Measurements from ENCODE around the gene SLC6A13. TPM values are rescaled to one million over a fixed set of nuclear protein-coding genes. Genes with fewer than 3 reads are reported as not detected.
"Not testable (repeated sequence)": the region's sequence is repeated elsewhere in the genome, so short reads cannot be mapped to it uniquely, and the experiment has no call there.

The SLC6A13 gene
- total RNA-seq = not detected

GRCh38 chr12:262817-263216 lies at the start of gene SLC6A13:
Gene SLC6A13 (minus strand): TSS chr12:262836. CDS start chr12:260052, 2,784 bp downstream.
- Histone ChIP-seq H3K4me1 (peaks cover 0 to 10% (median 5%) of the 10 kb centered on the region in 4 donors), H3K27me3 (peaks cover 0 to 78% (median 5%) of the 10 kb centered on the region in 4 donors), H3K27ac (replicated peaks in 1 of 4) (no peak within 1 kb of the TSS), H3K4me3 (no peak within 1 kb of the TSS), H3K9me3 (no peaks in the 10 kb centered on the region), H3K36me3 (no peaks in the 10 kb centered on the region)
- DNase-seq (ENCODE audit: extremely low spot score) = peak; percentile 66
- intact Hi-C loops (cut with DNase I) = no loop called here
- WGBS = 18% methylated on average over 7 of the region's 7 CpGs
- TF ChIP-seq POLR2A (IDR thresholded peaks at IDR 0.05; ENCODE audit: low read depth) (no peak), EP300 (IDR thresholded peaks at IDR 0.05) (no peak), CTCF (IDR thresholded peaks at IDR 0.05) (no peak), POLR2AphosphoS5 (IDR thresholded peaks at IDR 0.05) (no peak)

- no peak for TF ChIP-seq CTCF (IDR thresholded peaks at IDR 0.05)
- no peak for TF ChIP-seq EP300 (IDR thresholded peaks at IDR 0.05)
- no peak for TF ChIP-seq POLR2AphosphoS5 (IDR thresholded peaks at IDR 0.05)
- Histone ChIP-seq H3K9me3 (no peaks in the 10 kb centered on the region), H3K27me3 (no peaks in the 10 kb centered on the region), H3K27ac (replicated peaks in 1 of 4) (no peak overlapping the region), H3K4me1 (no peaks in the 10 kb centered on the region), H3K4me3 (no peak overlapping the region), H3K36me3 (peaks cover 71 to 100% (median 88%) of the 10 kb centered on the region in 4 donors)
- no peak for DNase-seq (ENCODE audit: extremely low spot score)
- intact Hi-C loops (cut with DNase I) = no loop called here
- 86% methylated on average over 2 of the region's 2 CpGs for WGBS
Measured at GRCh38 chr12:308511-308910, 45.9 kb upstream of the SLC6A13 start.

- no peaks in the 10 kb centered on the region for H3K4me1 ChIP-seq
- TF ChIP-seq EP300 (IDR thresholded peaks at IDR 0.05) (no peak), POLR2AphosphoS5 (IDR thresholded peaks at IDR 0.05) (no peak), CTCF (IDR thresholded peaks at IDR 0.05) (no peak), POLR2A (IDR thresholded peaks at IDR 0.05; ENCODE audit: low read depth) (no peak)
- no peak for DNase-seq (ENCODE audit: extremely low spot score)
- H3K36me3 ChIP-seq = peaks cover 67 to 100% (median 86%) of the 10 kb centered on the region in 4 donors
- H3K27ac ChIP-seq (replicated peaks in 1 of 4) = no peak overlapping the region
- H3K4me3 ChIP-seq = no peak overlapping the region
- WGBS = 95% methylated on average over 10 of the region's 10 CpGs
- intact Hi-C loops (cut with DNase I) = no loop called here
- no peaks in the 10 kb centered on the region for H3K27me3 ChIP-seq
- no peaks in the 10 kb centered on the region for H3K9me3 ChIP-seq
Measured at GRCh38 chr12:307406-307805, 44.8 kb upstream of the SLC6A13 start.

GRCh38 chr12:304805-305204 lies 42.2 kb upstream of the SLC6A13 start:
- H3K27me3 ChIP-seq = no peaks in the 10 kb centered on the region
- H3K4me3 ChIP-seq = no peak overlapping the region
- no peaks in the 10 kb centered on the region for H3K9me3 ChIP-seq
- H3K36me3 ChIP-seq = peaks cover 42 to 87% (median 65%) of the 10 kb centered on the region in 4 donors
- intact Hi-C loops (cut with DNase I) = no loop called here
- TF ChIP-seq POLR2A (IDR thresholded peaks at IDR 0.05; ENCODE audit: low read depth) = no peak
- TF ChIP-seq POLR2AphosphoS5 (IDR thresholded peaks at IDR 0.05) = no peak
- TF ChIP-seq CTCF (IDR thresholded peaks at IDR 0.05) = no peak
- no peak for TF ChIP-seq EP300 (IDR thresholded peaks at IDR 0.05)
- H3K4me1 ChIP-seq = no peaks in the 10 kb centered on the region
- WGBS = 82% methylated on average over 5 of the region's 5 CpGs
- no peak for DNase-seq (ENCODE audit: extremely low spot score)
- H3K27ac ChIP-seq (replicated peaks in 1 of 4) = no peak overlapping the region

GRCh38 chr12:302766-303165 lies 40.1 kb upstream of the SLC6A13 start:
- H3K27me3 ChIP-seq; H3K4me3 ChIP-seq; DNase-seq (ENCODE audit: extremely low spot score); H3K4me1 ChIP-seq; H3K9me3 ChIP-seq; H3K27ac ChIP-seq (replicated peaks in 1 of 4); intact Hi-C loops (cut with DNase I): not testable (repeated sequence)
- WGBS = 89% methylated on average over 3 of the region's 3 CpGs
- peaks cover 32 to 74% (median 56%) of the 10 kb centered on the region in 4 donors for H3K36me3 ChIP-seq

GRCh38 chr12:300166-300565 lies 37.5 kb upstream of the SLC6A13 start:
- H3K27me3 ChIP-seq; H3K4me3 ChIP-seq; DNase-seq (ENCODE audit: extremely low spot score); H3K27ac ChIP-seq (replicated peaks in 1 of 4); H3K4me1 ChIP-seq; H3K9me3 ChIP-seq; intact Hi-C loops (cut with DNase I): not testable (repeated sequence)
- 93% methylated on average over 1 of the region's 1 CpG for WGBS
- peaks cover 26 to 74% (median 57%) of the 10 kb centered on the region in 4 donors for H3K36me3 ChIP-seq

GRCh38 chr12:299511-299910 lies 36.9 kb upstream of the SLC6A13 start:
- DNase-seq (ENCODE audit: extremely low spot score) = not testable (repeated sequence)
- 98% methylated on average over 5 of the region's 5 CpGs for WGBS

GRCh38 chr12:298059-298458 lies 35.4 kb upstream of the SLC6A13 start:
- DNase-seq (ENCODE audit: extremely low spot score); H3K27me3 ChIP-seq; H3K9me3 ChIP-seq; intact Hi-C loops (cut with DNase I); H3K4me1 ChIP-seq; H3K27ac ChIP-seq (replicated peaks in 1 of 4); H3K4me3 ChIP-seq: not testable (repeated sequence)
- H3K36me3 ChIP-seq = peaks cover 34 to 74% (median 64%) of the 10 kb centered on the region in 4 donors
- 88% methylated on average over 6 of the region's 8 CpGs for WGBS

More at GRCh38 chr12:299511-299910, 36.9 kb upstream of the SLC6A13 start:
- H3K9me3 ChIP-seq; H3K27ac ChIP-seq (replicated peaks in 1 of 4); intact Hi-C loops (cut with DNase I); H3K27me3 ChIP-seq; H3K4me3 ChIP-seq; H3K4me1 ChIP-seq: not testable (repeated sequence)
- H3K36me3 ChIP-seq = peaks cover 29 to 74% (median 60%) of the 10 kb centered on the region in 4 donors
